PC-3 (cell line): Measurements from ENCODE around the gene CYP4F2. TPM values are rescaled to one million over a fixed set of nuclear protein-coding genes. Genes with fewer than 3 reads are reported as not detected.

ENCODE experiments used
- ATAC-seq: fragments of 200-7000 bp; cut with Tn5 transposase; 2 replicates; pipeline ENCODE4 v1.9.1; 2020; ENCODE audit warnings: mild to moderate bottlenecking, moderate library complexity
- BruUV-seq: library from RNA; stranded (reverse); fragments of 400-500 nt; replicated peaks from 2 replicates; lab custom pipeline; 2021; lab: Mats Ljungman, UMichigan
- CTCF ChIA-PET: fragments of 300-600 bp; sonication (Branson Sonifier 250); formaldehyde crosslinking; loops from one replicate; lab custom pipeline; 2022; ENCODE audit warnings: antibody characterized with exemption; lab: Charles Lee
- POLR2A ChIA-PET: fragments of 300-600 bp; sonication (Branson Sonifier 250); formaldehyde crosslinking; loops from one replicate; lab custom pipeline; 2022; ENCODE audit warnings: antibody characterized with exemption; ENCODE audit not compliant: unreplicated experiment; lab: Charles Lee
- DNase-seq: peaks from one replicate; pipeline ENCODE4 v3.0.0-alpha.2; 2015
- H2AFZ ChIP-seq: fragments of 300-600 bp; sonication (generic); 2 replicates; pipeline ENCODE4 v1.6.0; 2016; ENCODE audit warnings: antibody characterized with exemption, low read length
- H3F3A ChIP-seq: fragments of 300-600 bp; sonication (generic); one replicate; pipeline ENCODE4 v1.6.0; 2017; ENCODE audit warnings: antibody characterized with exemption, low read length, control low read depth, mild to moderate bottlenecking; ENCODE audit not compliant: unreplicated experiment
- H3K27ac ChIP-seq: fragments of 300-600 bp; sonication (generic); 2 replicates; pipeline ENCODE4 v1.5.1; 2016; ENCODE audit warnings: mild to moderate bottlenecking, low read length
- H3K27me3 ChIP-seq: fragments of 300-600 bp; sonication (generic); 2 replicates; pipeline ENCODE4 v1.6.1; 2016; ENCODE audit warnings: low read length, mixed read lengths
- H3K36me3 ChIP-seq: fragments of 300-600 bp; sonication (generic); 2 replicates; pipeline ENCODE4 v1.6.1; 2016; ENCODE audit warnings: low read depth, mixed run types, low read length, mixed read lengths
- H3K4me1 ChIP-seq: fragments of 300-600 bp; sonication (generic); 2 replicates; pipeline ENCODE4 v1.5.1; 2016; ENCODE audit warnings: low read length; ENCODE audit not compliant: insufficient read depth
- H3K4me2 ChIP-seq: fragments of 300-600 bp; sonication (generic); 2 replicates; pipeline ENCODE4 v1.6.0; 2016; ENCODE audit warnings: low read length
- H3K4me3 ChIP-seq: fragments of 300-600 bp; sonication (generic); 2 replicates; pipeline ENCODE4 v1.5.1; 2016; ENCODE audit warnings: mild to moderate bottlenecking, low read length, mixed read lengths
- H3K79me2 ChIP-seq: fragments of 300-600 bp; sonication (generic); 2 replicates; pipeline ENCODE4 v1.6.1; 2017; ENCODE audit warnings: low read length, mixed read lengths
- H3K9ac ChIP-seq: fragments of 300-600 bp; sonication (generic); 2 replicates; pipeline ENCODE4 v1.6.0; 2016; ENCODE audit warnings: mild to moderate bottlenecking, low read length
- H3K9me2 ChIP-seq: fragments of 300-600 bp; sonication (generic); replicated peaks from 2 replicates; pipeline ENCODE4 v1.6.1; 2016; ENCODE audit warnings: mixed run types, low read length, mixed read lengths
- H3K9me3 ChIP-seq: fragments of 300-600 bp; sonication (generic); 2 replicates; pipeline ENCODE4 v1.6.1; 2016; ENCODE audit warnings: low read length, mixed read lengths
- H4K20me1 ChIP-seq: fragments of 300-600 bp; sonication (generic); 2 replicates; pipeline ENCODE4 v1.6.1; 2016; ENCODE audit warnings: low read length, mixed read lengths
- CTCF ChIP-seq: fragments of 300-600 bp; sonication (generic); conservative IDR thresholded peaks from 2 replicates; pipeline ENCODE4 v1.5.1; 2017; ENCODE audit warnings: antibody characterized with exemption, low read depth, mild to moderate bottlenecking, low read length
- EZH2 ChIP-seq: fragments of 300-600 bp; sonication (generic); IDR thresholded peaks from one replicate; pipeline ENCODE4 v1.6.1; 2017; ENCODE audit warnings: antibody characterized with exemption, mild to moderate bottlenecking, low read length; ENCODE audit not compliant: unreplicated experiment
- EZH2phosphoT487 ChIP-seq: fragments of 300-600 bp; sonication (generic); IDR thresholded peaks from 2 replicates; pipeline ENCODE4 v1.6.1; 2018; ENCODE audit warnings: mild to moderate bottlenecking, antibody characterized with exemption, low read length, borderline replicate concordance
- intact Hi-C: fragments of 100-400 bp; cut with micrococcal nuclease; formaldehyde crosslinking; loops from 2 replicates; pipeline ENCODE4 v1.9.0; 2023
- total RNA-seq: library from RNA; depleted of rRNA; stranded (reverse); fragments of >200 nt; gene quantifications from 2 replicates; pipeline ENCODE4 v1.2.3, GENCODE V29; 2014

CYP4F2 gene
- total RNA-seq, 1 experiment from 2014 or later: not detected

- POLR2A ChIA-PET: no interaction called here
- H3K36me3 ChIP-seq: no peaks in the 10 kb centered on the region
Measured at GRCh38 chr19:15860522-15860921, 37.4 kb downstream of the CYP4F2 start.

GRCh38 chr19:15859187-15859586 is 38.7 kb downstream of the CYP4F2 start:
- Histone ChIP-seq H3F3A (no peaks in the 10 kb centered on the region), H4K20me1 (no peaks in the 10 kb centered on the region), H3K4me3 (no peak overlapping the region), H3K36me3 (no peaks in the 10 kb centered on the region), H3K9ac (no peak overlapping the region), H3K4me2 (no peak overlapping the region), H3K9me3 (no peaks in the 10 kb centered on the region), H2AFZ (no peak overlapping the region), H3K27me3 (peaks cover 3% of the 10 kb centered on the region; the same call in 1 of the 2 replicates), H3K9me2 (no peaks in the 10 kb centered on the region), H3K4me1 (no peaks in the 10 kb centered on the region), H3K27ac (no peak overlapping the region), H3K79me2 (no peaks in the 10 kb centered on the region)
- TF ChIP-seq EZH2phosphoT487 (no peak), CTCF (no peak), EZH2 (no peak)
- no TSS peak for BruUV-seq
- intact Hi-C loops: no loop called here
- ATAC-seq: no peak
- ChIA-PET CTCF (no interaction called here), POLR2A (no interaction called here)
- DNase-seq: no peak

More at GRCh38 chr19:15860522-15860921, 37.4 kb downstream of the CYP4F2 start:
- Histone ChIP-seq H3K9me2 (no peaks in the 10 kb centered on the region), H3K27ac (no peak overlapping the region), H3F3A (no peaks in the 10 kb centered on the region), H3K4me2 (no peak overlapping the region), H3K9me3 (no peaks in the 10 kb centered on the region), H3K9ac (no peak overlapping the region), H3K27me3 (peaks cover 3% of the 10 kb centered on the region; the same call in 1 of the 2 replicates), H2AFZ (no peak overlapping the region), H4K20me1 (no peaks in the 10 kb centered on the region), H3K4me1 (no peaks in the 10 kb centered on the region), H3K4me3 (no peak overlapping the region), H3K79me2 (no peaks in the 10 kb centered on the region)
- ATAC-seq (no peak), DNase-seq (no peak)
- CTCF ChIA-PET: no interaction called here
- BruUV-seq: no TSS peak
- intact Hi-C loops: no loop called here
- no peak for TF ChIP-seq EZH2phosphoT487
- TF ChIP-seq CTCF: no peak
- no peak for TF ChIP-seq EZH2

- CTCF ChIA-PET: no interaction called here
- TF ChIP-seq EZH2: no peak
- TF ChIP-seq CTCF: no peak
- no peak for TF ChIP-seq EZH2phosphoT487
- no TSS peak for BruUV-seq
- Histone ChIP-seq H2AFZ (no peak overlapping the region), H3K9me2 (no peaks in the 10 kb centered on the region), H3K4me3 (no peak overlapping the region), H3K9ac (no peak overlapping the region), H3K27ac (no peak overlapping the region), H3K36me3 (no peaks in the 10 kb centered on the region), H3K4me2 (no peak overlapping the region), H3K27me3 (peaks cover 17% of the 10 kb centered on the region), H3K9me3 (no peaks in the 10 kb centered on the region), H4K20me1 (no peaks in the 10 kb centered on the region), H3F3A (no peaks in the 10 kb centered on the region), H3K79me2 (no peaks in the 10 kb centered on the region), H3K4me1 (no peaks in the 10 kb centered on the region)
- DNase-seq: no peak
- ATAC-seq: no peak
- intact Hi-C loops: no loop called here
- POLR2A ChIA-PET: no interaction called here
Measured at GRCh38 chr19:15850385-15850784, 47.5 kb downstream of the CYP4F2 start.
